Epithelial cell of prostate (primary cell): ENCODE data around the gene ACSL1.
"Not testable (repeated sequence)": the region's sequence is repeated elsewhere in the genome, so short reads cannot be mapped to it uniquely, and the experiment has no call there.

Experiments used
- DNase-seq: peaks from one replicate; pipeline ENCODE4 v3.0.0-alpha.2; 2011; ENCODE audit warnings: low read depth, low spot score
- H3K27ac ChIP-seq: fragments of 450-650 bp; 2 replicates; pipeline ENCODE4 v1.5.1; 2017; ENCODE audit warnings: mild to moderate bottlenecking

The ACSL1 gene

GRCh38 chr4:184844742-184845141, 19.0 kb upstream of the ACSL1 start:
- no peak for DNase-seq
- peak overlapping the region; percentile 75 for H3K27ac ChIP-seq

DNA sequence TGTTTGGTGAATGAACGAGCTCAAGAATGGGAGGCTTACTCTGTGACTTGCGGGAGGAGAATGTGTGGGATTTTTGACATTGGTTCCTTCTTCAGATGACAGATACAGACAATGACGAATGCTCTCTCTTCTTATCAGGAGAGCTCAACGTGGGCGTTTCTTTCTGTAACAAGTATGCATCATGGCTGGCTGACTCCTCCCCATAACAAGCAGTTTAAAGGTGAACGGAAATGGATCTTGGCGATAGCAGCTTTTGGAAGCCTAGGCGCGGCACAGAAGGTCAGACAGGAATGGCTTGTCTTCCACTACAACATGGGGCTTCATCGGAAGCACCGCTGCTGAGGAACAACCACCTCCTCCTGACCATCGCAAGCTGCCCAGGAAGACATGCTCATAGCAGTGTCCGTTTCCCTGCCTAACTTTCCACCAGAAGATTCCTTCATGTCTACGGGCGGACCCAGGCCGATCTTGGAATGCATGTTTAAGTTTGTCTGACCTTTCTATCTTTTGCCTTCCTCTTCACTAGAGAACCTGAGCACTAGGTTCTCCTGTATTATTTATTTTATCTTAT, 18.3 kb upstream of the ACSL1 start:
- no peak overlapping the region for H3K27ac ChIP-seq
- no peak for DNase-seq

DNA sequence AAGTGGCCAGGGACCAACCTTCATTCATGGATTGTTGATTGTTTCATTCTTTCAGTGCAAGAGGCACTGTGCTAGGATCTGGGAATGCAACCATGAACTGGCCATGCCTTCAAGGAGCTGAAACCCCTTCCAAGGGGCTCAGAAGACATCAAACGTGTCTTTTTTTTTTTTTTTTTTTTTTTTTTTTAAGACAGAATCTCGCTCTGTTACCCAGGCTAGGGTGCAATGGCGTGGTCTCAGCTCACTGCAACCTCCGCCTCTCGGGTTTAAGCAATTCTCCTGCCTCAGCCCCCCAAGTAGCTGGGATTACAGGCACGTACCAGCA, 13.3 kb upstream of the ACSL1 start:
- DNase-seq, H3K27ac ChIP-seq: not testable (repeated sequence)

GRCh38 chr4:184838249-184839074, 12.7 kb upstream of the ACSL1 start:
- no peak overlapping the region for H3K27ac ChIP-seq
- no peak for DNase-seq

DNA sequence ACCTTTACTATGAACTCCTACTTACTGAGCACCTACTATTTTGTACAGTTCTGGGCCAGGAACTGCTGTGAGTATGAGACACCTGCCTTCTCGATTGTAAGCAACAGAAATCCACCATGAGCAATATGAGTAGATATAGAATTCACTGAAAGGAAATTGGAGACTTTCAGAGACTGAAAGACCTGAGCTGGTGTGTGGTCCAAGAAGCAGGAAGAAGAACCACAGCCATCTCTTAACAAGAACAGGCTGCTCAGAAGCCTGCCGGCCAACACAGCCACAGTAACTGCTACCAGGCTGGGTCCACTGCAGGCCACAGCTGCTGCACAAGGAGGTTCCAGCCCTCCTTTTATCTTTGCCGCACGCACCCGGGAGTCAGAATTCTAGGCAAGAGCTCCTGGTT, 10.8 kb upstream of the ACSL1 start:
- H3K27ac ChIP-seq: no peak overlapping the region
- DNase-seq: no peak

DNA sequence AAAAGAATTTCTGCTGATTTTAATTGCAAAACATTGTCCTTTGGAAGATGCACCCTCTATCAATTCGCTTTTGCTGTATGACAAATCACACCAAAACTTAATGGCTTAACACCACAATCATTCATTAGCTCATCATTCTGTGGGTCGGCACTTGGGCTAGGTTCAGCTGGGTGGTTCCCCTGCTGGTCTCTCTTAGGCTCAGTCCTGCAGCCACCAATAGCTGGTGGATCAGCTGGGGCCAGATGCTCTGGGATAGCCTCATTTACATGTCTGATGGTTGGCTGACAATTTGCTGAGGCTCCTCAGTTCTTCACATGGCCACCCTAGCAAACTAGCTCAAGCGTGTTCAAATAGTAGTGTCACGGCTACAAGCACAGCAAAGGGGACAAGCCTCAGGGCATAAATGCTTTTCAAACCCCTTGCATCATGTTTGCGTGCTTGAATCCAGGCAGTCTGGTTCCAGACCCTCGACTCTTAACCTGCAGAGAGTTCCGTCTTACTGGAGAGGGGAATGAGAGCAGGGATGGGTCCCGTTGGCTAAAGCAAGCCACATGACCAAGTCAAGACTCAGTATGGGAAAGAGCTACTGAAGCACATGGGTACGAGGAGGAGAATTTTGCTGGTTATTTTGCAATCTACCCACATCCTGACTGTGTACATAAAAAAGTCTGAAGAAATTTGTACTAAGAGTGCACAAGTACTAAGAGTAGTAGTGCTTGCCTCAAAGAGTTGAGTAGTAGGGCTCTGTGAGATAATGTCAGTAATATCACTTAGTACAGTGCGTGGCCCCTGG, 7.5 kb upstream of the ACSL1 start:
- DNase-seq: no peak
- H3K27ac ChIP-seq: no peak overlapping the region

DNA sequence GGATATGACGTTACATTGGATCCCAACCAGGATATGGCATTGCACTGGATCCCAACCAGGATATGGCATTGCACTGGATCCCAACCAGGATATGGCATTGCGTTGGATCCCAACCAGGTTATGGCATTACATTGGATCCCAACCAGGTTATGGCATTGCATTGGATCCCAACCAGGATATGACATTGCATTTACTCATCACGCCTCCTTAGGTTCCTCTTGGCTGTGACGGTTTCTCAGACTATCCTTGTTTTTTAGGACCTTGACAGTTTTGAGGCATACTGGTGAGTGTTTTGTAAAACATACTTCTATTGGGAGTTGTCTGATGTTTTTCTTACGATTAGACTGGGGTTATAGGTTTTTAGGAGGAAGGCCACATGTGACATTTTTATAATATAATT, 5.4 kb upstream of the ACSL1 start:
- H3K27ac ChIP-seq: peak overlapping the region; percentile 1
- DNase-seq: no peak

DNA sequence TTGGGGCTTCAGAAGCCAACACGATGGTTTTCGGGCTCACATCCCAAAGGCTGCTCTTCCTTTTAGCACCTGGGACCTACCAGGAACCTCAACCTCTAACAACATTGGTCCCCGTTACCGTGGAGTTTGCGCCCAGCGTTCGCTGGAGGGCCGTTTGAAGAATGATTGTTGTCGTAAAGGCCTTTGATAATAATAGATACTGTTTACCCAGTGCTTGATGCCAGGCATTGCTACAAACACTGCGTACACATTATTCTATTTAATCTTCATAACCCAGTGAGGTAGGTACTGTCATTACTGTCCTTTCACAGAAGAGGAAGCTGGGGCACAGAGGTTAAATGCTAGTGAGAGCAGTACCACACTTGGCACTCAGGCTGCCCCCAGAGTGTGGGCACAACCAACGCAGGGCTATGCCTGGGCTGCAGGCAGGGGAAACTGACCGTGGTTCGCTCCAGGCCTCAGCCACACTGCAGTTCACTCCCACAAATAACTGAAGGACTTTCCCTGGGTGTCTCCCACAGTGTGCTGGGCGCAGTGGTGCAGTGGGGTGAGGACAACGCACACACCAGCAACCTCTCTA, 1.0 kb upstream of the ACSL1 start:
- H3K27ac ChIP-seq: no peak overlapping the region
- no peak for DNase-seq

GRCh38 chr4:184825141-184825895, 450 bp downstream of the ACSL1 start:
- no peak overlapping the region for H3K27ac ChIP-seq
- DNase-seq: no peak

- DNase-seq: no peak
- no peak overlapping the region for H3K27ac ChIP-seq
These were observed 1.0 kb downstream of the ACSL1 start for GRCh38 chr4:184824776-184825084.

DNA sequence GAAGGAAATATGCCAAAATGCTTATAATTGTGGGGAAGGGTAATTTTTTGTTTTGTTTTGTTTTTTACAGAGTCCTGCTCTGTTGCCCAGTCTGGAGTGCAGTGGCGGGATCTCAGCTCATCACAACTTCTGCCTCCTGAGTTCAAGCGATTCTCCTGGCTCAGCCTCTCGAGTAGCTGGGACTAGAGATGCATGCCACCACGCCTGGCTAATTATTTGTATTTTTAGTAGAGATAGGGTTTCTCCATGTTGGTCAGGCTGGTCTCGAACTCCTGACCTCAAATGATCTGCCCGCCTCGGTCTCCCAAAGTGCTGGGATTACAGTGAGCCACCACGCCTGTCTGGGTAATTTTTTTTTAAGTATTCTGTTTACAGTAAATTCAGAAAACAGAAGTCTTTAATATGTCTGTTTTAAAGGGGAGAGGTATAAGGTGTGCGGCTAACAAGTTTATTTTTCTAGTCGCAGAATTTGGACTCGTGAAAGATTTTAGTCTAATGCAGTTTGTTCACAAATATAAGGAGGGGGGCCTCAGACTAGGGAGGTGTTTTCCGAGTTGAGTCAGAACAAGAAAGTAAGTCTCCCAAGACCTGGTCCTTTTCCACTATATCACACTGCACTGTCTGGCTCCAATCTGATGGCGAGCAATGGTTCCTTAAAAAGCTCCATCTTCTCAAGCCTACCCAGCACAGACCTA, 1.5 kb downstream of the ACSL1 start:
- H3K27ac ChIP-seq: no peak overlapping the region
- DNase-seq: no peak

- no peak for DNase-seq
- H3K27ac ChIP-seq: no peak overlapping the region
These were observed 2.8 kb downstream of the ACSL1 start for GRCh38 chr4:184823014-184823413.

GRCh38 chr4:184822356-184822755, 3.4 kb downstream of the ACSL1 start:
- no peak for DNase-seq
- H3K27ac ChIP-seq: no peak overlapping the region

GRCh38 chr4:184821242-184821641, 4.5 kb downstream of the ACSL1 start:
- no peak overlapping the region for H3K27ac ChIP-seq
- DNase-seq: no peak

DNA sequence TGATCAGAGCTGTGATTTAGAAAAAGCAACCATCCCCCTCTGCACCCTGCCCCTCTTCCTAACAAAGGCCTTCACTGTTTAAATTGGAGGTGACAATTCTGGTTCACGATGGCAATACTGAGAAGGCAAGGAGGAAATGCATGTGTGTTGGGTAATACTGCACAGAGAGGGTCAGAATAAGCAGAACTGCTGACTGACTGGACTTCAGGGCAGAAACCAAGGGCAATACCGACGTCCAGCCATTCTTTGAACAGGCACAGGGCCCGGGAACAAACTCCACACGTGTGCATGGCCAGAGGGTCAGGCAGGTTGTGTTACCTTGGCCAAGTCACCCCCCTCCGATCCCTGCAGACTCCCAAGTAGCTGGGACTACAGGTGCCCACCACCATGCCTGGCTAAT, 6.0 kb downstream of the ACSL1 start:
- H3K27ac ChIP-seq: no peak overlapping the region
- no peak for DNase-seq

DNA sequence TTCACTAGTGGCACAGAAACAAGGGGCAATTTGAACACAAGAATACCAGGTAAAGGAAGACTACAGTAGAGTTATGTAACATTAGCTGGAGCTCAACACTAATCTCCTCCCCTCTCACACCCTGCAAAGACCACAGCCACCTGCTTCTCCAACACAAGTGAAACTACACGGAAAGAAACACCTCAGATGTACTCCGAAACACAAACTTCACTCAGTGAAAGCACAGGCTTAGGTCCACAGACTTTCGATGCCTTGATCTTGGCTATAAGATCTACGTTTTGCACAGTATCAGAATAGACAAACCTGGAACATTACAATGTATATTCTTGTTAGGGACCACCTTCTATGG, 7.6 kb downstream of the ACSL1 start:
- no peak overlapping the region for H3K27ac ChIP-seq
- DNase-seq: no peak

- no peak for DNase-seq
- no peak overlapping the region for H3K27ac ChIP-seq
These were observed 8.1 kb downstream of the ACSL1 start for GRCh38 chr4:184817494-184818215.

GRCh38 chr4:184816962-184817361, 8.8 kb downstream of the ACSL1 start:
- DNase-seq: no peak
- no peak overlapping the region for H3K27ac ChIP-seq

- DNase-seq: peak; percentile 91
- H3K27ac ChIP-seq: peak overlapping the region; percentile 72
These were observed 10.5 kb downstream of the ACSL1 start for GRCh38 chr4:184815046-184815877.
